ENCODE measurements around the gene DSTN. TPM values are rescaled to one million over a fixed set of nuclear protein-coding genes. Genes with fewer than 3 reads are reported as not detected.
A peak's percentile ranks its signal among the peaks of the same experiment; 100 is the strongest.

The DSTN gene
- total and polyA plus RNA-seq, 9 of the 15 experiments (the other 6 are each of a cell fraction or from before 2014, with no cell fraction given): 25.7 to 88.3 (median 61.0) TPM

DNA sequence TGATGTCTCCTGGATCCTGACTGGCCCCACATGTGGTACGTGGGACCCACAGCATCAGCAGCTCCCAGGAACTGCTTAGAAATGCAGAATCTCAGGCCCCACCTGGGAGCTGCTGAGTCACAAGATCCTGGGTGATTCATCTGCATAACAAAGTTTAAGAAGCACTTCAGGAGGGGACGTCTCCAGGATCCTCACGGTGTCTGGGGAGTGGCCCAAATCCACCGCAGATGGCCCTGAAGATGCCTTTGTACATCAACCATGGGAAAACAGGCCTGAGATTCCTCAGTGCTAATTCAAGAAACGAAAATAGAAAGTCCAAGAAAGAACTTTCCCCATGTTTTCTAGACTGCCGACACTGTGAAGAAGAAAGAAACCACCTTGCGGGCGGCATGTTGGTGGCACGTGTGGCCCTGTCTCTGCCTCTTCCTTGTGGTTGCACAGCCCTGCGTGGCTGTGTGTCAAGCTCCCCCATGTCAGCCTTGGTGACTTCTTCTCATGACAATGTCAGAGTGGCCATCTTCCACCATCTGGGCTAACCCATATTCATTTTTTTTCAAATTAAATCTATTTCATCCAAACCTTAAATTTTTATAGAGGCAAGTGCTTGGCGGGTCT is 86.1 kb downstream of the DSTN start:
- BruUV-seq (replicated peaks): no TSS peak
- DNase-seq (ENCODE audit: extremely low read depth in 1 of 4, low spot score in 3 of 4): peak in 3 of 4 experiments; percentile 13 to 19 (median 13)
- no peaks in the 10 kb centered on the region for H4K20me1 ChIP-seq (replicated peaks; ENCODE audit: control insufficient read depth, insufficient read depth, low read length)
- no peak for FAIRE-seq
- H3K4me1 ChIP-seq (replicated peaks in 1 of 2; ENCODE audit: control insufficient read depth in 2 of 2, insufficient read depth in 2 of 2, low read length in 2 of 2): no peaks in the 10 kb centered on the region; a peak in 3 of 5 replicates
- CTCF ChIA-PET (ENCODE audit: low intra/inter-chr PET ratio): interaction anchor here (1.1 kb wide), 1 partner anchor 340 kb away, joined by 3 read pairs; no protein-coding TSS in a partner anchor
- WGBS (ENCODE audit: insufficient coverage, low coverage, missing lambda C conversion rate): 62% methylated on average over 8 of the region's 11 CpGs
- POLR2A ChIA-PET: interaction anchor here (1.8 kb wide), 1 partner anchor 10 kb away, joined by 7 read pairs; no protein-coding TSS in a partner anchor
- no peak for ATAC-seq
- no peak overlapping the region for H2AFZ ChIP-seq (ENCODE audit: low read depth, low read length)
- 0 out of 2 replicates have a peak, but pooled peaks cover 2% of the 10 kb centered on the region for H3K9me3 ChIP-seq (replicated peaks; ENCODE audit: control insufficient read depth, insufficient read depth, low read depth, low read length)
- in situ Hi-C loops (cut with MboI) (no loop called here), intact Hi-C loops (cut with micrococcal nuclease) (no loop called here)
- H3K27ac ChIP-seq (ENCODE audit: extremely low read depth, low read depth, low read length): no peak overlapping the region
- no peak overlapping the region for H3K4me2 ChIP-seq (ENCODE audit: insufficient read depth, low read length)
- TF ChIP-seq ZC3H8 (IDR thresholded peaks at IDR 0.05): no peak
- peak; percentile 71 for TF ChIP-seq FOSL1 (tag; conservative IDR thresholded peaks at IDR 0.05)
- TF ChIP-seq, protein P1, sequence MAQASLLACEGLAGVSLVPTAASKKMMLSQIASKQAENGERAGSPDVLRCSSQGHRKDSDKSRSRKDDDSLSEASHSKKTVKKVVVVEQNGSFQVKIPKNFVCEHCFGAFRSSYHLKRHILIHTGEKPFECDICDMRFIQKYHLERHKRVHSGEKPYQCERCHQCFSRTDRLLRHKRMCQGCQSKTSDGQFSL (CRISPR knock-in tag; IDR thresholded peaks at IDR 0.05): no peak
- TF ChIP-seq, protein P1 (tag; IDR thresholded peaks at IDR 0.05): no peak
- 0 out of 2 replicates have a peak, but pooled peaks have one; percentile 35 for TF ChIP-seq JUND (IDR thresholded peaks at IDR 0.05; ENCODE audit: borderline replicate concordance, low read depth, low read length)
- TF ChIP-seq JUND (tag; IDR thresholded peaks at IDR 0.05; ENCODE audit: borderline replicate concordance, low read depth, low read length): no peak
- H3K9me1 ChIP-seq (ENCODE audit: control insufficient read depth, insufficient read depth, low read length): peaks cover 5% of the 10 kb centered on the region
- peaks cover 5% of the 10 kb centered on the region; the same call in 1 of the 3 replicates for H3K79me2 ChIP-seq (ENCODE audit: control insufficient read depth, insufficient read depth, low read length)
- no peak overlapping the region for H3K9ac ChIP-seq (ENCODE audit: insufficient read depth in 1 of 2, low read depth in 2 of 2, low read length in 2 of 2)
- H3K27me3 ChIP-seq (ENCODE audit: control insufficient read depth in 2 of 2, insufficient read depth in 2 of 2, low read length in 2 of 2): no peaks in the 10 kb centered on the region
- H3K4me3 ChIP-seq: no peak overlapping the region
- peaks cover 29% of the 10 kb centered on the region; the same call in 1 of the 3 replicates for H3K36me3 ChIP-seq (ENCODE audit: control insufficient read depth, insufficient read depth, low read length)
